Left ventricle myocardium inferior (tissue), 1 donor: ENCODE data around the gene SEC24A. TPM values are rescaled to one million over a fixed set of nuclear protein-coding genes. Genes with fewer than 3 reads are reported as not detected.
"Not testable (repeated sequence)": the region's sequence is repeated elsewhere in the genome, so short reads cannot be mapped to it uniquely, and the experiment has no call there.

Experiments
- DNase-seq: peaks from one replicate; pipeline ENCODE4 v3.0.0-alpha.2; 2020
- H3K27ac ChIP-seq: fragments of 200-600 bp; replicated peaks from 2 replicates; pipeline ENCODE4 v1.8.0; 2021
- H3K27me3 ChIP-seq: fragments of 200-600 bp; 2 replicates; pipeline ENCODE4 v1.8.0; 2021; ENCODE audit warnings: low read depth
- H3K36me3 ChIP-seq: fragments of 200-600 bp; 2 replicates; pipeline ENCODE4 v1.8.0; 2021
- H3K4me1 ChIP-seq: fragments of 200-600 bp; 2 replicates; pipeline ENCODE4 v1.8.0; 2021
- H3K4me3 ChIP-seq: fragments of 200-600 bp; 2 replicates; pipeline ENCODE4 v1.8.0; 2021; ENCODE audit warnings: mild to moderate bottlenecking, moderate library complexity
- H3K9me3 ChIP-seq: fragments of 200-600 bp; replicated peaks from 2 replicates; pipeline ENCODE4 v1.8.0; 2021
- intact Hi-C: fragments of 100-400 bp; cut with micrococcal nuclease; formaldehyde crosslinking; loops from one replicate; pipeline ENCODE4 v1.11.0; 2022
- total RNA-seq: library from RNA; stranded (reverse); fragmentation: NEBNext Ultra II Directional; extraction: Animal tissue kit (Norgen Biotek cat#: 25700); gene quantifications from one replicate; pipeline ENCODE4 v1.2.1, GENCODE V29; 2021
- TF ChIP-seq, protein P1 (sequence below): fragments of 200-600 bp; IDR thresholded peaks from 2 replicates; pipeline ENCODE4 v1.8.0; 2021; ENCODE audit warnings: antibody characterized with exemption, mild to moderate bottlenecking, borderline replicate concordance
- donor health status: DM: no; HTN: yes; CAD: no; lungs with severe emphysema.

SEC24A gene
- total RNA-seq, 1 donor from 2014 or later = 7.5 TPM

DNA sequence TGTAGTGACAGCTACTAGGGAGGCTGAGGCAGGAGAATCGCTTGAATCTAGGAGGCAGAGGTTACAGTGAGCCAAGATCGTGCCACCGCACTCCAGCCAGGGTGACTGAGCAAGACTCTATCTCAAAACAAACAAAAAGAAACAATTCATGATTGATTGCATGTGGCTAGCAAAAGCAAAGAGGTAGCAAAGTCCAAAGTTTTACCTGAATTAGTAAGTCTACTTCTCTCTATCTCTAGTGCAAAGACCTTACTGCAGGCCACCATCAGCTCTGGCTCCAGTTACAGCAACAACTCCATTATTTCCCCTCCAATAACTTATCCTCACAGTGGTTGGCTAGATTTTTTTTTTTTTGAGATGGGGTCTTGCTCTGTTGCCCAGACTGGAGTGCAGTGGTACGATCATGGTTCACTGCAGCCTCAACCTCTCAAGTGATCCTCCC lies 9.8 kb upstream of the SEC24A start:
- TF ChIP-seq, protein P1, sequence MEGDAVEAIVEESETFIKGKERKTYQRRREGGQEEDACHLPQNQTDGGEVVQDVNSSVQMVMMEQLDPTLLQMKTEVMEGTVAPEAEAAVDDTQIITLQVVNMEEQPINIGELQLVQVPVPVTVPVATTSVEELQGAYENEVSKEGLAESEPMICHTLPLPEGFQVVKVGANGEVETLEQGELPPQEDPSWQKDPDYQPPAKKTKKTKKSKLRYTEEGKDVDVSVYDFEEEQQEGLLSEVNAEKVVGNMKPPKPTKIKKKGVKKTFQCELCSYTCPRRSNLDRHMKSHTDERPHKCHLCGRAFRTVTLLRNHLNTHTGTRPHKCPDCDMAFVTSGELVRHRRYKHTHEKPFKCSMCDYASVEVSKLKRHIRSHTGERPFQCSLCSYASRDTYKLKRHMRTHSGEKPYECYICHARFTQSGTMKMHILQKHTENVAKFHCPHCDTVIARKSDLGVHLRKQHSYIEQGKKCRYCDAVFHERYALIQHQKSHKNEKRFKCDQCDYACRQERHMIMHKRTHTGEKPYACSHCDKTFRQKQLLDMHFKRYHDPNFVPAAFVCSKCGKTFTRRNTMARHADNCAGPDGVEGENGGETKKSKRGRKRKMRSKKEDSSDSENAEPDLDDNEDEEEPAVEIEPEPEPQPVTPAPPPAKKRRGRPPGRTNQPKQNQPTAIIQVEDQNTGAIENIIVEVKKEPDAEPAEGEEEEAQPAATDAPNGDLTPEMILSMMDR = no peak
- Histone ChIP-seq H3K4me1 (no peaks in the 10 kb centered on the region), H3K27ac (no peak overlapping the region), H3K27me3 (no peaks in the 10 kb centered on the region), H3K36me3 (no peaks in the 10 kb centered on the region), H3K4me3 (no peak overlapping the region), H3K9me3 (no peaks in the 10 kb centered on the region)
- intact Hi-C loops = no loop called here
- no peak for DNase-seq

DNA sequence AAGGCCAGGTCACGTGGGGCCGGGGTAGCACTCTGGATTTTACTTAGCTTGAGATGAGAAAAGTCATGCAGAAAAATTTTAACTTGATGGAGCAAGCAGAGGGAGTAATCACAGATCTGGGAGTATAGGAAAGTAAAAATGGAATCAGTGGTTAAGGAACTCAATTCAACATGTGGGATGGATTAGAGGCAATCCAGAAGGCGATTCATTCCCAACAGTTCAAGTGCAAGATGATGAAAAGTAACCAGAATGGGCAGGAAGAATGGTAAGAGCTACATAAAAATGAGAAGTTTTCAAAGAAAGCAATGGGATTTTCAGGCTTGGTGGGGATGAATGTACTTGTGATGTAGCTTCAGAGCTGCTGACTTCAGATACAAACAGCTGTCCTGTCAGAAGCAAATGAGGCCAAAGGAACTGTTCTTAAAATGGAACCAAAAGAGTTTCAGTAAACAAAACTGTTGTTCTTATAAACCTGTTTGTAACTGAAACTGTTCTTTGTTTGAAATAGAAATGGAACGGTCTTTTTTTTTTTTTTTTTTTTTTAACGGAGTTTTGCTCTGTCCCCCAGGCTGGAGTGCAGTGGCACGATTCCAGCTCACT lies 5.6 kb upstream of the SEC24A start:
- H3K4me3 ChIP-seq = no peak overlapping the region
- H3K27me3 ChIP-seq = no peaks in the 10 kb centered on the region
- no peaks in the 10 kb centered on the region for H3K36me3 ChIP-seq
- H3K4me1 ChIP-seq = peaks cover 15% of the 10 kb centered on the region
- TF ChIP-seq, protein P1 = no peak
- DNase-seq = no peak
- intact Hi-C loops = no loop called here
- H3K27ac ChIP-seq = no peak overlapping the region
- H3K9me3 ChIP-seq = no peaks in the 10 kb centered on the region

DNA sequence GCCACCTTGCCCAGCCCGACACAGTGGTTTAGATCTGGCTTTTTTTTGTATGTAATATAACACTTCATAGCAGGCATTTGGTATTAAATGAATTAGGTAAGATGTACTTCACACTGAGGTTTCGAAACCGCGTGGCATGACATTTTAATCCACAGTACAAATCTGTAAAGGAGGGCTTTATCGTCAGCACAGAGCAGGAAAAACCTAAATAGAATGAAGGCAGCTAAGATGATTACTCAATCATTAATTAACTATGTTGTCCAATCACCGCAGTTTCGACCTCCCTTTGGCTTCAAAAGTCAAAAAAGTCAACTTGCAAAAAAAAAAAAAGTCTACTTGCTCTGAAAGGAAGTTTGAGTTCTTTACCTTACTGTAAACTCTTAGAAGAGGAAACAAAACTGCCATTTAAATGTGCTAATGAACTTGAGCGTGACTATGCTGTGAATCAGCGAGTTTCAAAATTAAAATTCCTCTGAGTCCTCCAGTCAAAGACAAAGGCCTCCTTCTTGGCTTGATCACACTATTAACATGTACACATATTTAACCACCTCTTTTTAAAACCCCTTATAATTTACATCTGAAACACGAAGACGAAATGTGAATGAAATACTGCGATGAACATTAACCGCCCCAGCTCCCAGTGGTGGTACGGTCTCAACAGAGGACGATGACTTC lies 698 bp upstream of the SEC24A start:
- peaks cover 62% of the 10 kb centered on the region for H3K4me1 ChIP-seq
- H3K9me3 ChIP-seq = no peaks in the 10 kb centered on the region
- H3K27me3 ChIP-seq = no peaks in the 10 kb centered on the region
- no peak for DNase-seq
- peak overlapping the region; percentile 99 for H3K4me3 ChIP-seq
- intact Hi-C loops = no loop called here
- peak overlapping the region; percentile 93 for H3K27ac ChIP-seq
- H3K36me3 ChIP-seq = no peaks in the 10 kb centered on the region
- TF ChIP-seq, protein P1 = no peak

DNA sequence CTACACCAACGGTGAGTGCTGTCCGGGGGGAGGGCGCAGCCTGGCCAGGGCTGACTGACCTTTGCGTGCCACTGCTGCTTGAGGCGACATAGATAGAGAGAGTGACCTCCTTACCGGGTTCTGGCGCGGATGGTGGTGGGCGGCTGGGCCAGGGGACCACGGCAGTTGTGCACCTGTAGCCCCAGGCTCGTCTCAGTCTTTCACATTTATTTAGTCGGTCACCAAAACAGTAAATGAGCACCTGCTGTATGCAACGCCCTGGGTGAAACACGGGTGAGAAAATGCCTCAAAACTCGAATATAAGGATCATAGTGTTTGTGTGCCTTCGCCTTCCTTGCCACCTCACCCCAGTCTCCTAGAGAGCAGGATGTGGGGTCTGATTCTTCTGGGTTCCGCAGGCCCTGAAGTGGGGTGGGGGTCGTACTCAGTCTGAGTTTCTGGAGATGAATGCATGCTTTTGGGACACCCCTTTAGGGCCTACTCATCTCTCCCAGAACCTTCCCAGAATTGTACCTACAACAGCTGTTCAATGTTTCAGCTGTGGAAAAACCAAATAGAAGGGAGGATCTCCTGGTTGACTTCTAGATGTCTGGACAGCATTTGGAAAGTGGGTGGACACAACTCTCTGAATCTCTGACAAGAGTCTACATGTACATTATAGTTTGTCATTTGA lies 714 bp downstream of the SEC24A start:
- intact Hi-C loops = no loop called here
- H3K4me3 ChIP-seq = peak overlapping the region; percentile 99
- TF ChIP-seq, protein P1 = no peak
- no peaks in the 10 kb centered on the region for H3K36me3 ChIP-seq
- H3K9me3 ChIP-seq = no peaks in the 10 kb centered on the region
- no peak for DNase-seq
- H3K27me3 ChIP-seq = no peaks in the 10 kb centered on the region
- peak overlapping the region; percentile 93 for H3K27ac ChIP-seq
- H3K4me1 ChIP-seq = peaks cover 62% of the 10 kb centered on the region

DNA sequence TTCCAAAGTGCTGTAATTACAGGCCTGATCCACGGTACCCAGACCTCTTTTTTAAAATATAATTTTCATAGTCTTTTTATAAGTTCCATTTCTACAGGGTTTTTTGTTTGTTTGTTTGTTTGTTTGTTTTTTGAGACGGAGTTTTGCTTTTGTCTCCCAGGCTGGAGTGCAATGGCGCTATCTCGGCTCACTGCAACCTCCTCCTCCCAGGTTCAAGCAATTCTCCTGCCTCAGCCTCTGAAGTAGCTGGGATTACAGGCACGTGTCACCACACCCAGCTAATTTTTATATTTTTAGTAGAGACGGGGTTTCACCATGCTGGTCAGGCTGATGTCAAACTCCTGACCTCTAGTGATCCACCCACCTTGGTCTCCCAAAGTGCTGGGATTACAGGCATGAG lies 2.1 kb downstream of the SEC24A start:
- H3K9me3 ChIP-seq, DNase-seq, H3K27me3 ChIP-seq, intact Hi-C loops, H3K36me3 ChIP-seq: not testable (repeated sequence)
- Histone ChIP-seq H3K27ac (peak overlapping the region; percentile 93), H3K4me3 (peak overlapping the region; percentile 99), H3K4me1 (peaks cover 62% of the 10 kb centered on the region)

DNA sequence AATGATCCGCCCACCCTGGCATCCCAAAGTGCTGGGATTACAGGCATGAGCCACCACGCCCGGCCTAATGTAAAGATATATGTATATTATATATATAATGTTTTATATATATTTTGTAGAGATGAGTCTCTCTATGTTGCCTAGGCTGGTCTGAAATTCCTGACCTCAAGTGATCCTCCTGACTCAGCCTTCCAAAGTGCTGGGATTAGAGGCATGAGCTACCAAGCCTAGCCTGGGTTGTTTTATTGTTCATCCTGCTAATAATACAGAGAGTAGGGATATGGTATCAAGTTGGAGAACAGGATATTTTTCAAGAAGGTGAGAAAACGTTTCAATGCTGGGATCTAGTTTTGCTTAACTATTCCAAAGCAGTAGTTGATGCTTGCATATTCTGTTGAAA lies 2.9 kb downstream of the SEC24A start:
- no peak overlapping the region for H3K27ac ChIP-seq
- H3K4me3 ChIP-seq = no peak overlapping the region
- peaks cover 62% of the 10 kb centered on the region for H3K4me1 ChIP-seq
- intact Hi-C loops = no loop called here
- H3K9me3 ChIP-seq = no peaks in the 10 kb centered on the region
- TF ChIP-seq, protein P1 = no peak
- no peaks in the 10 kb centered on the region for H3K36me3 ChIP-seq
- DNase-seq = no peak
- H3K27me3 ChIP-seq = no peaks in the 10 kb centered on the region
